Fibroblast of the aortic adventitia (primary cell): Measurements from ENCODE around the gene FGFR3. TPM values are rescaled to one million over a fixed set of nuclear protein-coding genes. Genes with fewer than 3 reads are reported as not detected.

Source experiments
- DNase-seq: peaks from one replicate; pipeline ENCODE4 v3.0.0-alpha.2; 2010; ENCODE audit warnings: low read depth
- H3K4me3 ChIP-seq: 2 replicates; pipeline ENCODE4 v1.5.1; 2011; ENCODE audit warnings: low read depth, mild to moderate bottlenecking, control low read depth, low read length, moderate library complexity
- CTCF ChIP-seq: IDR thresholded peaks from 2 replicates; pipeline ENCODE4 v1.5.1; 2011; ENCODE audit warnings: mild to moderate bottlenecking, low read length, control low read depth, inconsistent platforms; ENCODE audit not compliant: insufficient read depth
- total RNA-seq: library from RNA; depleted of rRNA; stranded (reverse); fragments of >200 nt; gene quantifications from 2 replicates; pipeline ENCODE4 v1.2.3, GENCODE V29; 2012; ENCODE audit warnings: low replicate concordance

Gene FGFR3
- total RNA-seq, 1 donor: 0.45 TPM

- no peak for TF ChIP-seq CTCF
- H3K4me3 ChIP-seq: no peak overlapping the region
- no peak for DNase-seq
Measured at GRCh38 chr4:1806596-1807331, 13.7 kb downstream of the FGFR3 start.

GRCh38 chr4:1807332-1807777 lies 14.3 kb downstream of the FGFR3 start:
- H3K4me3 ChIP-seq: no peak overlapping the region
- no peak for TF ChIP-seq CTCF
- no peak for DNase-seq

- TF ChIP-seq CTCF: no peak
- H3K4me3 ChIP-seq: no peak overlapping the region
- DNase-seq: no peak
Measured at GRCh38 chr4:1808396-1808795, 15.3 kb downstream of the FGFR3 start.

GRCh38 chr4:1808851-1809753 lies 16.0 kb downstream of the FGFR3 start:
- no peak overlapping the region for H3K4me3 ChIP-seq
- no peak for TF ChIP-seq CTCF
- no peak for DNase-seq

GRCh38 chr4:1809754-1810502 lies 16.8 kb downstream of the FGFR3 start:
- peak; percentile 55 for DNase-seq
- peak; percentile 85 for TF ChIP-seq CTCF
- no peak overlapping the region for H3K4me3 ChIP-seq

GRCh38 chr4:1810765-1811164 lies 17.7 kb downstream of the FGFR3 start:
- H3K4me3 ChIP-seq: no peak overlapping the region
- no peak for TF ChIP-seq CTCF
- DNase-seq: no peak
